Pancreas (tissue), 10 donors: ENCODE measurements around the gene SLC43A2. TPM values are rescaled to one million over a fixed set of nuclear protein-coding genes. Genes with fewer than 3 reads are reported as not detected.
A peak's percentile ranks its signal among the peaks of the same experiment; 100 is the strongest.

ENCODE experiments used
- ATAC-seq, 4 donors: fragments of 200-7000 bp; cut with Tn5 transposase; one replicate each; pipeline versions ENCODE4 v1.8.0 to v1.9.1; 2020; ENCODE audit warnings: mild to moderate bottlenecking in 4 of 4, moderate library complexity in 4 of 4
- DNase-seq, 6 donors: peaks; one replicate each; pipeline ENCODE4 v3.0.0-alpha.2; 2020
- FAIRE-seq: peaks from 2 replicates; lab custom pipeline; 2012; peaks lifted over from hg19 to GRCh38; lab: Jason Lieb, UNC
- H3K27ac ChIP-seq, 4 donors: fragments of 200-600 bp; sonication (generic); 1 replicate in 3 of 4; 2 replicates in 1 of 4; pipeline versions ENCODE4 v1.5.0 to v1.8.0; 2020
- H3K27me3 ChIP-seq, 4 donors: fragments of 200-600 bp; one replicate each; pipeline ENCODE4 v1.8.0; 2021
- H3K36me3 ChIP-seq, 3 donors: fragments of 200-600 bp; sonication (generic) in 1 of 3; one replicate each; pipeline versions ENCODE4 v1.5.0 to v1.8.0; 2020 to 2021
- H3K4me1 ChIP-seq, 3 donors: fragments of 200-600 bp; one replicate each; pipeline ENCODE4 v1.8.0; 2021
- H3K4me3 ChIP-seq, 4 donors: fragments of 200-600 bp; sonication (generic) in 2 of 4; one replicate each; pipeline versions ENCODE4 v1.5.0 to v1.8.0; 2020 to 2021
- H3K9me3 ChIP-seq, 4 donors: fragments of 200-600 bp; one replicate each; pipeline ENCODE4 v1.8.0; 2021
- WGBS, 2 donors: extraction: QIAGEN DNeasy Blood & Tissue Kit; methylation state at CpG; one replicate each; pipeline ENCODE4 v1.1.7; 2013; 5-methylcytosine and 5-hydroxymethylcytosine counted together
- intact Hi-C, 3 donors: fragments of 100-400 bp; cut with DNase I; formaldehyde crosslinking; loops; one replicate each; pipeline versions ENCODE4 v1.11.1 to v1.14.2; 2022
- polyA plus RNA-seq, 2 donors: library from polyadenylated mRNA; stranded (reverse); fragments of 200-250 nt; gene quantifications; one replicate each; pipeline ENCODE4 v1.2.3, GENCODE V29; 2013
- total RNA-seq, 6 donors: library from RNA; stranded (reverse); fragmentation: NEBNext Ultra II Directional in 4 of 6; extraction: Animal tissue kit (Norgen Biotek cat#: 25700) in 4 of 6; gene quantifications; one replicate each; pipeline versions ENCODE4 v1.2.1 to v1.2.4, GENCODE V29; 2021 to 2023
- TF ChIP-seq, protein P1 (sequence below), 4 donors: fragments of 200-600 bp; sonication (generic) in 3 of 4; IDR thresholded peaks; one replicate each; pipeline versions ENCODE4 v1.5.0 to v1.8.0; 2021; ENCODE audit warnings: antibody characterized with exemption in 4 of 4
- donor health status: healthy with polysubstance abuse.
- donor health status: DM: no; HTN: no; CAD: no; lungs with moderate emphysema.
- donor health status: DM: no; HTN: no; CAD: no.
- donor health status: control.
- donor health status: control.
- donor health status: Bipolar disorder and iron deficiency.
- donor health status: DM: yes; HTN: yes; CAD: no.
- donor health status: DM: no; HTN: no; CAD: no.
- donor health status: DM: no; HTN: no; CAD: no.
- donor health status: DM: yes; HTN: yes; CAD: no.

The SLC43A2 gene
- total and polyA plus RNA-seq, 8 donors = 2.6 to 14.5 (median 9.8) TPM

DNA sequence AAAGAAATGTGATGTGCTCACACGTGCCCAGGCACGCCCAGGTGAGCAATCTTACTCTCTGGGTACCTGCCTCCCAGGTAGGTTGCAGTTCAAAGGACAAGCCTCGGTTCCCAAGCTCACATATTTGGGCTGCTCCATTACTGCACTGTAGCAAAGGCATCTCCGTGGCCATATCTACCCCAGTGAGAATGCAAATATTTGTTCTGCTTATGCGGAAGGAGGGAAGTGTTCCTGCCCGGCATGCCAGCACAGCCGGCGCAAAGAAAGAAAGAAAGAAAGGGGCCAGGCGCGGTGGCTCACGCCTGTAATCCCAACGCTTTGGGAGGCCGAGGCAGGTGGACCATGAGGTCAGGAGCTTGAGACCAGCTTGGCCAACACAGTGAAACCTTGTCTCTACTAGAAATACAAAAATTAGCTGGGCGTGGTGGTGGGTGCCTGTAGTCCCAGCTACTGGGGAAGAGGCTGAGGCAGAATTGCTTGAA is 30.7 kb downstream of the SLC43A2 start:
- peaks cover 0 to 8% (median 6%) of the 10 kb centered on the region in 3 donors for H3K4me1 ChIP-seq
- no peaks in the 10 kb centered on the region for H3K36me3 ChIP-seq
- no peak for FAIRE-seq
- intact Hi-C loops = no loop called here
- WGBS, 2 donors = 19 to 37% methylated on average over 14 of the region's 14 CpGs
- H3K9me3 ChIP-seq = no peaks in the 10 kb centered on the region
- no peak overlapping the region for H3K4me3 ChIP-seq
- TF ChIP-seq, protein P1, sequence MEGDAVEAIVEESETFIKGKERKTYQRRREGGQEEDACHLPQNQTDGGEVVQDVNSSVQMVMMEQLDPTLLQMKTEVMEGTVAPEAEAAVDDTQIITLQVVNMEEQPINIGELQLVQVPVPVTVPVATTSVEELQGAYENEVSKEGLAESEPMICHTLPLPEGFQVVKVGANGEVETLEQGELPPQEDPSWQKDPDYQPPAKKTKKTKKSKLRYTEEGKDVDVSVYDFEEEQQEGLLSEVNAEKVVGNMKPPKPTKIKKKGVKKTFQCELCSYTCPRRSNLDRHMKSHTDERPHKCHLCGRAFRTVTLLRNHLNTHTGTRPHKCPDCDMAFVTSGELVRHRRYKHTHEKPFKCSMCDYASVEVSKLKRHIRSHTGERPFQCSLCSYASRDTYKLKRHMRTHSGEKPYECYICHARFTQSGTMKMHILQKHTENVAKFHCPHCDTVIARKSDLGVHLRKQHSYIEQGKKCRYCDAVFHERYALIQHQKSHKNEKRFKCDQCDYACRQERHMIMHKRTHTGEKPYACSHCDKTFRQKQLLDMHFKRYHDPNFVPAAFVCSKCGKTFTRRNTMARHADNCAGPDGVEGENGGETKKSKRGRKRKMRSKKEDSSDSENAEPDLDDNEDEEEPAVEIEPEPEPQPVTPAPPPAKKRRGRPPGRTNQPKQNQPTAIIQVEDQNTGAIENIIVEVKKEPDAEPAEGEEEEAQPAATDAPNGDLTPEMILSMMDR (IDR thresholded peaks at IDR 0.05) = no peak
- peak in 2 of 6 donors; percentile 40 to 43 for DNase-seq
- H3K27ac ChIP-seq = peak overlapping the region in 3 of 4 donors; percentile 46 to 80 (median 67)
- no peaks in the 10 kb centered on the region for H3K27me3 ChIP-seq
- peak; percentile 89 to 97 (median 94) for ATAC-seq

DNA sequence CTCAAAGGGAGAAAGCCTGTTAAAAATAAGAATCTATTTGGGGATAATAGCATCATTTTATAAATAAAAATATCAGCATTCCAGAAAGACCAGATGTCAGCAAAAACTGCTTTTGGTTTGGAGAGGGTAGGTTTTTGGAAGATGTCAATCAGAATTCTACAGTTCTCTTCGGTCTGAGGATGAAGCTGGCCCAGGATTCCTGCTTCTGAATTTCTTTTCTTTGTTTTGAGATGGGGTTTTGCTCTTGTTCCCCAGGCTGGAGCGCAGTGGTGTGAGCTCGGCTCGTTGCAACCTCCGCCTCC is 35.1 kb downstream of the SLC43A2 start:
- Histone ChIP-seq H3K27me3 (no peaks in the 10 kb centered on the region), H3K4me1 (peaks cover 0 to 19% (median 6%) of the 10 kb centered on the region in 3 donors), H3K36me3 (no peaks in the 10 kb centered on the region), H3K27ac (no peak overlapping the region), H3K4me3 (no peak overlapping the region), H3K9me3 (no peaks in the 10 kb centered on the region)
- WGBS, 2 donors = 95 to 97% methylated on average over 5 of the region's 5 CpGs
- DNase-seq (no peak), ATAC-seq (no peak), FAIRE-seq (no peak)
- TF ChIP-seq, protein P1 (IDR thresholded peaks at IDR 0.05) = no peak
- intact Hi-C loops = no loop called here

DNA sequence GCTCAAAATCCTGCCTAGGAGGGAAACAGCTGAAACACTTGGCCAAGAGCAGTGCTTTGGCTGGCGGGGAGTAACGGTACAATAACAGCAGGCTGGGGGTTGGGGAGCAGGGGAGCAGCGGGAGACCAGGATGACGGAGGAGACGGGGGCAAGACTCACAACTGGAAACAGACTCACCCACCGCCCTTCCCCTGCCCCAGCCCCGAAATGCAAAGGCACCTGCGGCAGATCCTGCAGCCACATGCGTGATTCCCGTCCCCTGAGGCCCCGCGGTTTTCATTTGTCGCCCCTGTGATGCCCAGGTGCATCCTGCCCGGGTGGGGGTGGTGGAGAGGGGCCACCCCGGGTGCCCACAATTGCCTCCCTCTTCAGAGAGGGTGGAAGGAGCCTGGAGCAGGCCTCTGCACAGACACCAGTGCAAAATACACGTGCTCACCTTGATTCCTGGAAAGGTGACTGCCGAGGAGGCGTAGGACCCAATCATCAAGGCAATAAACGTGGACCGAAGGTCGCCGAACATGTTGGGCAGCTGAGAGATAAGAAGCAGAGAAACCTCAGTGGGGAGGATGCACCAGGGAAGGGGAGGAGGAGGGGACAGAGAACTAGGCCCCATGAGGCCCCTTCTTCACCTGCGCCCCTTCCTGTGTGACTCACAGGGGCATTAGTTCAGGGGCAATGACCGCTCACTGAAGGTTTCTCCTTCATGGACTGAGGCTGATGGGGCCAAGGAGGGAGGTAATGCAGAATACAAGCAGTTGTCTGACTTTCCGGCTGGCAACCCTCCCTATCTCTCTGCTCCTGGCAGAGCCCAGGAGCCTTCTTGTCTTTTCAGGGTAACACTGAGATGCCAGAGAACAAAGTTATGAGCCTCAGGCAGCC is 35.6 kb downstream of the SLC43A2 start:
- no peak for ATAC-seq
- Histone ChIP-seq H3K4me1 (peaks cover 0 to 16% (median under 1%) of the 10 kb centered on the region in 3 donors), H3K27me3 (no peaks in the 10 kb centered on the region), H3K36me3 (no peaks in the 10 kb centered on the region), H3K4me3 (no peak overlapping the region), H3K27ac (no peak overlapping the region), H3K9me3 (no peaks in the 10 kb centered on the region)
- 75 to 79% methylated on average over 25 of the region's 25 CpGs for WGBS, 2 donors
- intact Hi-C loops = no loop called here
- TF ChIP-seq, protein P1 (IDR thresholded peaks at IDR 0.05) = no peak
- FAIRE-seq = no peak
- DNase-seq = no peak

DNA sequence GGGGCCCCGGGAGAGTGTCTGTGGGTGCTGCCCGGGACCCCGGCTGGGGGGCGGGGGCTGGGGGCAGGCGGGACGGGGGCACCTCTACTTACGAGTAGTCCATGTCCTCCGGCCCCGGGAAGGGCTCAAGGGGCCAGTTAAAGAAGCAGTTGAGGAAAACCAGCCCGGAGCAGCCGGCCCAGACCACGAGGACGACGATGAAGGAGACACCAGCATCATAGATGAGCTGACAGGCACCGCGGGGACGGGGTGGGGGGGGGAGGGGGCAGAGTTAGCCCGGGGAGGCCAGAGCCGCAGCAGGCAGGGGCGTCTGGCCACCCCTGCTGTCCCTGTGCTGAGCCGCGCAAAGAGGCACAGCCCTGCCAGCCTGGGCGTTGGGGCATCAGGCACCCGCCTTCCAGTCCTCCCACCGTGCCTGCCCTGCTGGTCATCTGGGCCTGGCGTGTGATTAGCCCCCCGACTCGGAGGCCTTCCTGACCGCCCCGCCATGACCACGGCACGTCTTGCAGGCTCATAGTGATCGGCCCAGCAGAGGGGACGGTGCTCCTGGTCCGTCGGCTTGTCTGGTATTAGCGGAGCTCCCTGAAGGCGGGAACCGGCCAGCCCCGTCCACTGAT is 37.1 kb downstream of the SLC43A2 start:
- H3K9me3 ChIP-seq = no peaks in the 10 kb centered on the region
- WGBS, 2 donors = 90 to 93% methylated on average over 26 to 40 of the region's 40 CpGs
- no peak for DNase-seq
- ATAC-seq = no peak
- TF ChIP-seq, protein P1 (IDR thresholded peaks at IDR 0.05) = no peak
- peaks cover 0 to 11% (median 0%) of the 10 kb centered on the region in 3 donors for H3K4me1 ChIP-seq
- H3K27ac ChIP-seq = no peak overlapping the region
- no peak overlapping the region for H3K4me3 ChIP-seq
- no peak for FAIRE-seq
- no peaks in the 10 kb centered on the region for H3K36me3 ChIP-seq
- intact Hi-C loops = no loop called here
- no peaks in the 10 kb centered on the region for H3K27me3 ChIP-seq
